Measurements from ENCODE around the gene STPG1. TPM values are rescaled to one million over a fixed set of nuclear protein-coding genes. Genes with fewer than 3 reads are reported as not detected.

Gene STPG1
- total RNA-seq, 1 experiment from 2014 or later, result 8.3 TPM

DNA sequence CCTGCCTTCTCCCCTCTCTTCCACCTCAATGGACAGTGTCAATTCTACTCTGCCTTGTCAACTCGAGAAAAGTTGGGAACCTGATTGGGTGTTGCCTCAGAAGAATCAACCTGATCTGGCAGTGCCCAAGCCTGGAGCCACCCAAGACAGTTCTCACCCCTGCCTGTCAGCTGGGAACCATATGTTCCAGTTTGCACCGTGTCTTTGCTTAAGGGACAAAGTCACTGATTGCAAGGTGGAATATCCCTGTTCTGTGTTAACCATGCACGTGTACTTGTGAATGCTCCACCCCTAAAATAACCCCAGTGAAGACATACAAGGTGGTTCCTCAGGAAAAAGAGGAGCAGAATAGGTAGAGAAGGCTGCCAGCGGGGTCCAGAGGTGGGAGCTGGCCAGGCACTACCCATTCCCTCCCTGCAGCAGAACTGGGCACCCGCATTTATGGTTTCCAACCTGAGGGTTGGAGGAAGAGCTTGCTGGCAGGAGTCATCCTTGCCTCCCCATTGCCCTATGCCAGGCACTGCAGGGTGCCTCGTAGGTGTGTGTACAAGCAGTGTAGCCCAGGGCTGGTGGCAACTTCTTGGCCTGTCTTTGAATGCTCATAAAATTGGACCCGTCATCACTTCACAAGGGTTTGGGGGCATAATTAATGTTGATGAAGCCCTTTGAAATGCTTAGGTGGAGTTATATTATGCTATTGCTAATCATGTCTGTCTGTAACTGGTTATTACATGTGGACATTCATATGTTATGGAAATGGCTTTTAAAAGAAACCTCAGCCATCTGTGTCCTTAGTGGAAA lies 13.4 kb upstream of the STPG1 start:
- DNase-seq (ENCODE audit: low read depth), result no peak

DNA sequence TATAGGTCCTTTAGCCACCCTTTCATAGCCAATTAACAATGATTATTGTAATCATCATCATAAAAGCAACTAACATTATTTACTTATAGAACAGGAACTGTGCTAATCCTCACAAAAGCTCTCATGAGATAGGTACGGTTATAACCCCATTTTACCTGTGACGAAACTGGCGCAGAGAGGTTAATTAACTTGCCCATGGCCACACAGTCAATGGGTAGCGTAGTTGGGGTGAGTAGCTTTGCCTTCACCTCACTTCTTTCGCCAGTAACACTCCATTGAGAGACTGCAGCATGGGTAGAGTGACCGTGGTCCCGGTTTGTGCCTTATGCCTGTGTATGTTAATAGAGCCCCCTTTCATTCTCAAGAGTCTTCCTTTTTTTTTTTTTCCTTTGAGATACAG lies 12.3 kb upstream of the STPG1 start:
- DNase-seq (ENCODE audit: low read depth), result no peak

GRCh38 chr1:24425441-24425840 lies 11.9 kb upstream of the STPG1 start:
- DNase-seq (ENCODE audit: low read depth), result no peak

DNA sequence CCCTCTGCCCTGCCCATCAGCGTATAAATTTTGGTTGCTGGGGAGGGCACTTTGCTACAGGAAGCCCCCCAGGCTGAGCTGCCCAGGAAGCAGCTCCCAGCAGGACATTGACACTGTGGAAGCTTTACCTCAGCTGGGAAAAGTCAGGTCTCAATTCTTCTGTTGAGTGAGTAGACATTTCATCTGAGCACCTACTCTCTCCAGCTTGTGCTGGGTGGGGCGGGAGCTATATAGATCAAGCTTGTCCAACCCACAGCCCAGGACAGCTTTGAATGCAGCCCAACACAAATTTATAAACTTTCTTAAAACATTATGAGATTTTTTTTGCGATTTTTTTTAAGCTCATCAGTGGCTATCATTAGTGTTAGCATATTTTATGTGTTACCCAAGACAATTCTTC lies 11.4 kb upstream of the STPG1 start:
- DNase-seq (ENCODE audit: low read depth), result no peak

DNA sequence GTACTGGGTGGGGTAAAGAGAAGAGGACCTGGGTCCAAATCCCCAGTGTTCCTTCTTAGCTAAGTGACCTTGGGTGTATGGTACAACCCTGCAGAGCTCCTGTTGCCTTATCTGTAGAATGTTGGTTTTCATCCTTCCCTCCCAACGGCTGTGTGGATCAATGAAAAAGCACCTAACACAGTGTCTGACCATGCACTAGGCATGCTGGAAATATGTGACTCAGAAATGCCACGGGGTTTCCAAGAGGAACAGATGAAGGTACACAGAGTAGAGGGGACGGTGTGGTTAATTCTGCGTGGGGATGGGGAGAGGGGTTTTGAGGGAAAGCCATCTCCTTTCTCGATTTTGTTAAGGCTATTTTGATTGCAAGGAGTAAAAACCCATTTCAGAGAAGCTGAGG lies 10.6 kb upstream of the STPG1 start:
- DNase-seq (ENCODE audit: low read depth), result no peak

DNA sequence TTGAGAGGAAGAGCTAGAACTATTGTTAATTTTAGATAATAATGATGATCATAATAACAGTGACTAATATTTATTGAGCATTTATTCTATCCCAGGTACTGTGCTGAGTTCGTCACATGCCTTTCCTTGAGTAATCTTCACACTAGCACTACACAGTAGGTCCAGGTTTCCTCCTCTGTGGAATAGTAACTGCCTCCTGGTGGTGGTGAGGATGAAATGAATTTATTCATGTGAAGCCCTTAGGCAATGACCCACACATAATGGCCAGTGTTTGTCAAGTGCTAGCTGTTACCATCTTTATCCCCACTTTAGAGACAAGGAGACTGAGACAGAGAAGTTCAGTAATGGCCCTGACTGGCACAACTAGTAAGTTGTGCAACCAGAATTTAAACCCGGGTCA lies 7.9 kb upstream of the STPG1 start:
- no peak for DNase-seq (ENCODE audit: low read depth)

DNA sequence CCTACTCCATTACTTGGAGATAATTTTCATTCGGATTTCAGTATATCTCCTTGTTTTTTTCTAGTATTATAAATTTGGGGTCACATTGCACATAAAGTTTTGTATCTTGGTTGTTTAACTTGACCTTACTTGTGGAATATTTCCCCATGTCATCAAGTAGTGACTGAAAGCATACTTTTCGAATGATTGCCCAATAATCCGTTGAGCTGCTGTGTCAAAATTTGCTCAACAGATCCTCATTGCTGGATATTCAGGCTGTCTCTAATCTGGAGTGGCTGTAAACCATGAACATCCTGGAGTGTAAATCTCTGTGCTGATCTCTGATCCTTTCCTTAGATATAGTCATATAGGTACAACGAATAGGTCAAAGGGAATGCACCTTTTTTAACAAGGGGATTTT lies 7.0 kb upstream of the STPG1 start:
- DNase-seq (ENCODE audit: low read depth), result no peak

- DNase-seq (ENCODE audit: low read depth), result peak; percentile 89
Observed at GRCh38 chr1:24418898-24419628, 5.5 kb upstream of the STPG1 start.

- peak; percentile 66 for DNase-seq (ENCODE audit: low read depth)
Observed at GRCh38 chr1:24417681-24418080, 4.1 kb upstream of the STPG1 start.

DNA sequence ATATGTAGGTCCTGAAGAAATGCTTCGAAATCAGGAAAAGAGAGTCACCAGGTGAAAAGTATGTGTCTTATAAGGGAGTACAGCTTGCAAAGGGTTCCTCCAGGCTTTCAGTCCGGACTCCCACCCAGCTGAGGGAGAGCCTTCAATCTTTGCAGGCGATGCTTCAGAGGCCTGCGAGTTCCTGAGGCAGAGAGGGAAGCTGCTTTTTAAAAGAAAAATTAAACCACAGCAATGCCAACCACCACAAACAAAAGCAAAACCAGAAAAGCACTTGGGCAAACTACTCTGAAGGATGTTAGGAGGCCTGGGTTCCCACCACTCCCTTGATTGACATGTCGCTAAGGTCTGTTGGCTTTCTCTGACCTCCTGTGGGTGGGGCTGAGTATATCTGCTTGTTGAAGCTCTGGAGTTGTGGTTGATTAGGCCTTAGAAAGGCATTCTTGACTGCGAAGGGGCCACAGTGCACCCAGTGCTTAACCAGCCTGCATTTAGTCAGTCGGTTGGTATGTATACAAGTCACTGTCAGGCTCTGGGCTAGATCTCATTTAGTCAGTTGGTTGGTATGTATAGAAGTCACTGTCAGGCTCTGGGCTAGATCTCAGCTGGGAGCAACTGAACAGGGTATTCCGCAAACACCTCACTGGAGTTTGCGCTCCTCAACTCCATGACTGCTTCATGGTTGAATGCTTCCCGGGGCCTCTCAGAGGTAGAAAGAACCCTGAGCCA lies 3.2 kb upstream of the STPG1 start:
- DNase-seq (ENCODE audit: low read depth), result peak; percentile 99

GRCh38 chr1:24415910-24416665 lies 2.5 kb upstream of the STPG1 start:
- DNase-seq (ENCODE audit: low read depth), result peak; percentile 61

DNA sequence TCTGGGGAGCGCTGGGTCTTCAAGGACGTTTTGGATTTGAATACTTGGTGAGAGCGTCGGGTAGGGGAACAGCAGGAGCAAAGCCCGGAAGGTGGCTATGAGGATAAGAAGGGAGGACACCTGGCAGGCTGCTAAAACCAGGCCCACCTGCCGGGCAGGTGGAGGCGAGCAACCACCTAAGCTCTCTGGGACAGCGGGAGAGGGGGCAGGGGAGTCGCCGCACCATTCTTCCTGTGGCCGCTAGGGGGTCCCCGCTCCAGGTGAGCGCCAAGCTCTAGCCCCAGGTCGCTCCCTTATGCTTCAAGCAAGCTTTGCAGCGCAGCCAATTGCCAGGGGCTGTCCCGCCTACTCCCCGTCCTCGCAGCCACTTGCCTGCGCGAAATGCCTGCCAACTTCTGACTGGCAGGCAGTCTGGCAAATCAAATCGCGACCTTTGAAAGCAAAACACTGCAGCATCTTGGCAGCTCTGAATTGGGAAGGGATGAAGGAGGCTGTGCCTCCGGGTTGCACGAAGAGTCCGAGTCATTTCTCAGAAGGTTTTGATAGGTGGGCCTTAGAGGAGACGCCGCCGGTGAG lies 1.8 kb upstream of the STPG1 start, which contains the start of gene NIPAL3:
Gene NIPAL3 (plus strand): TSS at position 469 of the 576 bp plus-strand sequence. CDS start 3,746 bp downstream, outside the sequence.
- peak; percentile 99 for DNase-seq (ENCODE audit: low read depth)

DNA sequence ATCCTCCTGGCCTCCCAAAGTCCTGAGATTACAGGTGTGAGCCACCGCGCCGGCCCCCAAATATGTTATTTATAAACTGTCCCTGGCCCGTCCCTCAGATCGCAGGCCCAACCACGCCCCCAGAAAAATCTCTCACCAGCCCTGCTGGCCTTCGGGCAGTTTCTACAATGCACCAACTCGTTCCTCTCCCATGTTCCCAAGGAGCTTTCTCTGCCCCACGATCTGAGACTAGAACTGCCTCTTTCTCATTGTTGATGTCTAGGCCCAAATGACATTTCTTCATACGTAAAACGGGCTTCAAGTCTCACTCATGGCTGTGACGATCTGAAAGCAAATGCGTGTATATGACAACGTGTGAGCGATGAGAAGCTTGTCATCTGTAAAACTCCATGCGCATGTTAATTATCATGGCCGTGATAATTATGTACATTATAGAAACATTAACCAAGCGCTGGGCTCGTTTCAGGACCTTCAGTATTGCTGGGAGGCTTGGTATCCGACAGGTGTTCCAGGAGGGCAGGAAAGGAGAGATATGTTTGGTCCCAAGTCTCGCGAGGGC lies 1.3 kb upstream of the STPG1 start:
- no peak for DNase-seq (ENCODE audit: low read depth)

DNA sequence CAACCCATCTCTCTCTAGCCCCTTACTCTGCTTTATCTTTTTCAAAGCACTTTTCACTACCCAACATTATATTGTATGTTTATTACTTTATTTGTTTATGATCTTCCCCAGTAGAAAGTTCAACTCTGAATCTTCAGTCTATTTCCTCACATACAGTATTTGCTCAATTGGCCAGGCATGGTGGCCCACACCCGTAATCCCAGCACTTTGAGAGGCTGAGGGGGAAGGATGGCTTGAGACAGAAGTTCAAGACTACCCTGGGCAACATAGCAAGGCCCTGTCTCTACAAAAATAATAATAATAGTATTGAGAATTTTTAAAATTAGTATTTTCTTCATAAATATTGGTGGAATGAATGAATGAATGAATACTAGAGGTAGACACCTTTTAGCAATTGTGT lies 1.2 kb downstream of the STPG1 start:
- no peak for DNase-seq (ENCODE audit: low read depth)

- DNase-seq (ENCODE audit: low read depth), result peak; percentile 75
Observed at GRCh38 chr1:24411963-24412362, 1.6 kb downstream of the STPG1 start.

GRCh38 chr1:24410750-24411149 lies 2.8 kb downstream of the STPG1 start:
- no peak for DNase-seq (ENCODE audit: low read depth)

GRCh38 chr1:24409535-24409934 lies 4.0 kb downstream of the STPG1 start:
- peak; percentile 88 for DNase-seq (ENCODE audit: low read depth)

DNA sequence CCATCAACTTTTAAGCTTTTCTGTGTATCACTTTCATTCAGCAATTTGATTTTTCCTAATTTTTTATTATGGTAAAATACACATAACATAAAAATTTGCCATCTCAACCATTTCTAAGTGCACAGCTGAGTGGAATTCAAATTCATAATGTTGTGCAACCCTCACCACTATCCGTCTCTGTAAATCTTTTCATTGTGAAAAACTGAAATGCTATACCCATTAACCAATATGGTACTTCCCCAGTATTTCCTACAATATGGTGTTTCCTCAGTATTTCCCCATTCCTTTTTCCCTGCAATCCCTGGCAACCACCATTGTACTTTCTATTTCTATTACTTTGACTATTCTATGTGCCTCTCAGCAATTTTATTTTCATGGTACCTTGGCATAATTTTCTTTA lies 6.8 kb downstream of the STPG1 start:
- no peak for DNase-seq (ENCODE audit: low read depth)

- DNase-seq (ENCODE audit: low read depth), result no peak
Observed at GRCh38 chr1:24403806-24404205, 9.8 kb downstream of the STPG1 start.

DNA sequence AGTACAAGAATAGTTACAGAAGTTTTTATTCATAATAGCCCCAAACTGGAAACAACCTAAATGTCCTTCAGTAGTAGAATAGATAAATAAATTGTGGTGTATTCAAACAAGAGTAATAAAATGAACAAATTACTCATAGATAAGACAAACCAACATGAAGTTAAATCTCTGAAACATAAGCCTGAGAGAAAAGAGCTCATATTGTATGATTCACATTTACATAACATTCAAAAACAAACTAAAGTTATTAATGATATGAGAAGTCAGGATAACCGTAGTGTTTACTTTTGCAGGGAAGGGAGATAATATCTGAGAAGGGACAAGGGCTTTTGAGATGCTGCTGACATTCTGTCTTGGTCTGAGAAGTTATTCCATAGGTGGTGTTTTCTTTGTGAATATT lies 13.5 kb downstream of the STPG1 start:
- DNase-seq (ENCODE audit: low read depth), result no peak

DNA sequence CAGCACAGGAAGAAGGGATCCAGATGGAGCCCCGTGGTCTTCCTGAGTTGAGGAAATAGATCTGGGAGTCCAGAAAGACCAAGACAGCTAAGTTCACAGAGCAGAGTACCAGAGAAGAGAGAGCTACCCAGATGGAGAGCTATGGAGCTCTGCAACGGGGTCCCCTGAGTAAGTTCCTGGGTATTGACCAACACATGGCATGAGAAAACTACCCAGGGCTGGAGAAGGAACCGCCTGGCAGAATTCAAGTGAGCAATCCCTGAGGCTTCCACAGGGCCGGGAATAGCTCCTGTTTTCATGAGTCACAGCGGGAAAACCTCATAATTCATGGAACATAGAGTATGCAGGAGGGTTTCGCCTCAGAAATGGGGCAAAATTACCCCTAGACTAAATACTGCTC lies 19.7 kb downstream of the STPG1 start:
- peak; percentile 83 for DNase-seq (ENCODE audit: low read depth)
